AG04449 (cell line): ENCODE data around the gene CHD9NB.

Source experiments
- CTCF ChIA-PET: fragments of 350-600 bp; formaldehyde crosslinking; extraction: SDS; loops from one replicate; lab custom pipeline; 2021; ENCODE audit warnings: antibody characterized with exemption; lab: Yijun Ruan, JAX
- POLR2A ChIA-PET: fragments of 400-600, 350-600 bp; formaldehyde crosslinking; extraction: SDS; loops from one replicate; lab custom pipeline; 2020; ENCODE audit warnings: antibody characterized with exemption, inconsistent platforms; lab: Yijun Ruan, JAX
- DNase-seq: peaks from one replicate; pipeline ENCODE4 v3.0.0-alpha.2; 2010; ENCODE audit warnings: low read depth, low spot score
- H3K4me3 ChIP-seq: 2 replicates; pipeline ENCODE4 v1.5.1; 2011; ENCODE audit warnings: low read depth, mild to moderate bottlenecking, control low read depth, low read length
- TF ChIP-seq, protein P1 (sequence below): IDR thresholded peaks from one replicate; pipeline ENCODE4 v1.5.1; 2011; ENCODE audit warnings: mild to moderate bottlenecking, moderate library complexity, low read length, control low read depth, inconsistent platforms; ENCODE audit not compliant: insufficient read depth; ENCODE audit errors: missing control alignments

Gene CHD9NB

DNA sequence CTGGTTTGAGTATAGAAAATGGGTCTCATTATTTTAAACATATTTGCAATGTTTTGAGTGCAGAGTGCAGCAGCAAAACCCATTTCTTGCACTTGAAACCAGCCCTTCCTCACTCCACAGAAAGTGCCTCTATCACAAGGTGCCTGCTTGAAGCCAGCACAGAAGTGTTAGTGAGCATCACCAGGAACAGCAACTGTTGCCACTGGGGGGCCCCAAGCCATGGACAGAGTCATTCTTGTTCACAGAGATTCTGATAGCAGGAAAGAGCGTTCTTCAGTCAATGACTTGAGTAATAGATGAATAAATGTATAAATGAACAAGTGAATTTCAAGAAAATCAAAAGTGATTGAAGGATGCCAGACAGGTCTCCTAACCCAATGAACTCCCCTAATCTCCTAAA lies 45.6 kb downstream of the CHD9NB start:
- CTCF ChIA-PET, result no interaction called here
- DNase-seq, result no peak
- H3K4me3 ChIP-seq, result no peak overlapping the region
- POLR2A ChIA-PET, result no interaction called here
- TF ChIP-seq, protein P1, sequence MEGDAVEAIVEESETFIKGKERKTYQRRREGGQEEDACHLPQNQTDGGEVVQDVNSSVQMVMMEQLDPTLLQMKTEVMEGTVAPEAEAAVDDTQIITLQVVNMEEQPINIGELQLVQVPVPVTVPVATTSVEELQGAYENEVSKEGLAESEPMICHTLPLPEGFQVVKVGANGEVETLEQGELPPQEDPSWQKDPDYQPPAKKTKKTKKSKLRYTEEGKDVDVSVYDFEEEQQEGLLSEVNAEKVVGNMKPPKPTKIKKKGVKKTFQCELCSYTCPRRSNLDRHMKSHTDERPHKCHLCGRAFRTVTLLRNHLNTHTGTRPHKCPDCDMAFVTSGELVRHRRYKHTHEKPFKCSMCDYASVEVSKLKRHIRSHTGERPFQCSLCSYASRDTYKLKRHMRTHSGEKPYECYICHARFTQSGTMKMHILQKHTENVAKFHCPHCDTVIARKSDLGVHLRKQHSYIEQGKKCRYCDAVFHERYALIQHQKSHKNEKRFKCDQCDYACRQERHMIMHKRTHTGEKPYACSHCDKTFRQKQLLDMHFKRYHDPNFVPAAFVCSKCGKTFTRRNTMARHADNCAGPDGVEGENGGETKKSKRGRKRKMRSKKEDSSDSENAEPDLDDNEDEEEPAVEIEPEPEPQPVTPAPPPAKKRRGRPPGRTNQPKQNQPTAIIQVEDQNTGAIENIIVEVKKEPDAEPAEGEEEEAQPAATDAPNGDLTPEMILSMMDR, result no peak

DNA sequence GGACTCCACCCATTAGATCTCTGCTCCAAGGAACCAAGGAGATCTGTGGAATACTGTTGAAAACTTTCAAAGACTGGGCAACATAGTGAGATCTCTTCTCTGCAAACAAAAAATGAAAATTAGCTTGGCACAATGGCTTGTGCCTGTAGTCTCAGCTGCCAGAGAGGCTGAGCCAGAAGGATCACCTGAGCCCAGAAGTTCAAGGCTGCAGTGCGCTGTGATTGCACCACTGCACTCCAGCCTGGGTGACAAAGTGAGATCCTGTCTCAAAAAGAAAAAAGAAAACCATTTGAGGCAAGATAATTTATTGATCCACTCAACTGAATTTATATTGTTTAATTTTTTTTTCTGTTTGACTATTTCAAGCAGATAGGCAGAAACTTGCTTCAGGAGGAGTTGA lies 54.8 kb downstream of the CHD9NB start:
- DNase-seq, result no peak
- no peak overlapping the region for H3K4me3 ChIP-seq
- CTCF ChIA-PET, result no interaction called here
- TF ChIP-seq, protein P1, result no peak
- POLR2A ChIA-PET, result no interaction called here

DNA sequence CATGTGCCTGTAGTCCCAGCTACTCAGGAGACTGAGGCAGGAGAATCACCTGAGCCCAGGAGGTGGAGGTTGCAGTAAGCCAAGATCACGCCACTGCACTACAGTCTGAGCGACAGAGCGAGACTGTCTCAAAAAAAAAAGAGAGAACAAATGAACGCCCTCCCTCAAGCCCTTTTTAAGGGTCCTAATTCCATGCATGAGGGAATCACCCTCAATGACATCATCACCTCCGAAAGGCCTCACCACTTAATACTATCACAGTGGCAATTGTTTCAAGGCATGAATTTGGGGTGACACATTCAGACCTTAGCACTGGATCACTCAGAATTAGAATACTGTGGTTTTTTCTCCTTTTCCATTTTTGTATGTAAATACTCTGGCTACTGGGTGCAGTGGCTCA lies 57.8 kb downstream of the CHD9NB start:
- CTCF ChIA-PET, result interaction anchor here (0.6 kb wide), 1 partner anchor 29 kb away, joined by 3 read pairs; no protein-coding TSS in a partner anchor

DNA sequence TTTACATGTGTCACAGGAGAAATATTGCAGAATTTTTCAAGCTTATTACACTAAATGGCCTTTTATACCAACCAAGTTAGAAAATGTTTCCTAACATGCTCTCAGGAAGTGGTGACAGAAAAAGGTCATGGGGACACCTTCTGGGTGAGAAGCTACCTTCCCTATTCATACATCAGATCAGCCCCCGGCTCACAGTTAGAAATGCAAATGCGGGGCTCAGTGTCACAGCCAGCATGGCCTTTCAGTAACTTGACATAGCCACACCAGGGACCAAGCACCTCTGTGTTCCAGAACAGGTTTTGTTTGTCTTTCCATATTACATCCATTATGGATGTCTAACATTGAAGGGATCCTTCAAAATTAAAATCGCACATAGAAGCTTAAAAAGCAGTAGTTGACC lies 59.5 kb downstream of the CHD9NB start:
- ChIA-PET CTCF (no interaction called here), POLR2A (no interaction called here)
- no peak for DNase-seq
- TF ChIP-seq, protein P1, result no peak
- no peak overlapping the region for H3K4me3 ChIP-seq

More for the DNA sequence above, 57.8 kb downstream of the CHD9NB start:
- TF ChIP-seq, protein P1, result no peak
- no peak overlapping the region for H3K4me3 ChIP-seq
- DNase-seq, result no peak
- POLR2A ChIA-PET, result no interaction called here

DNA sequence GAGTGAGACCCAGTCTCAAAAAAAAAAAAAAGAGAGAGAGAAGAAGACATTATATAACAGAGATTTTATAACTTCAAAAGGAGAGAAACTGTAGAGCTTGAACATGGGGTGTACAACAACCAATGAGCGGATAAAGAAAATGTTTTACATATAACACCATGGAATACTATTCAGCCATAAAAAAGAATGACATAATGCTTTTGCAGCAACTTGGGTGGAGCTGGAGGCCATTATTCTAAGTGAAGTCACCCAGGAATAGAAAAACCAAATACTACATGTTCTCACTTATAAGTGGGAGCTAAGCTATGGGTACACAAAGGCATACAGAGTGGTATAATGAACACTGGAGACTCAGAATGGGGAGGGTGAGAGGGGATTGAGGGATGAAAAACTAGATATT lies 61.1 kb downstream of the CHD9NB start:
- POLR2A ChIA-PET, result no interaction called here
- CTCF ChIA-PET, result no interaction called here

More for the DNA sequence above, 61.1 kb downstream of the CHD9NB start:
- TF ChIP-seq, protein P1, result no peak
- DNase-seq, result no peak
- no peak overlapping the region for H3K4me3 ChIP-seq
